Omental fat pad (tissue), 4 donors: Measurements from ENCODE around the gene FBN1. TPM values are rescaled to one million over a fixed set of nuclear protein-coding genes. Genes with fewer than 3 reads are reported as not detected.

Experiments used
- ATAC-seq: fragments of 150-250 bp; one replicate; pipeline ENCODE4 v1.9.1; 2016; ENCODE audit warnings: mild to moderate bottlenecking, moderate library complexity; ENCODE audit not compliant: low FRiP score
- DNase-seq: peaks from one replicate; pipeline ENCODE4 v3.0.0-alpha.2; 2019; ENCODE audit warnings: low spot score
- CTCF ChIP-seq, 3 donors: fragments of 450-650 bp; IDR thresholded peaks; one replicate each; pipeline ENCODE4 v1.5.1; 2016 to 2017; ENCODE audit warnings: antibody characterized with exemption in 3 of 3, mild to moderate bottlenecking in 3 of 3, moderate library complexity in 2 of 3
- total RNA-seq, 4 donors: library from RNA; depleted of rRNA; stranded (reverse); fragments of >200 nt; gene quantifications; one replicate each; pipeline ENCODE4 v1.1.0, GENCODE V29; 2016

The FBN1 gene
- total RNA-seq, 4 donors from 2014 or later: 91.5 to 413 (median 137) TPM

- DNase-seq: no peak
- no peak for ATAC-seq
- no peak for TF ChIP-seq CTCF (IDR thresholded peaks at IDR 0.05)
Observed at GRCh38 chr15:48616216-48616615, 29.3 kb downstream of the FBN1 start.

GRCh38 chr15:48614051-48614450 is 31.5 kb downstream of the FBN1 start:
- ATAC-seq: no peak
- DNase-seq: no peak
- TF ChIP-seq CTCF (IDR thresholded peaks at IDR 0.05): no peak

- ATAC-seq (no peak), DNase-seq (no peak)
- TF ChIP-seq CTCF (IDR thresholded peaks at IDR 0.05): no peak
Observed at GRCh38 chr15:48609486-48609885, 36.0 kb downstream of the FBN1 start.

GRCh38 chr15:48607846-48608245 is 37.7 kb downstream of the FBN1 start:
- ATAC-seq: no peak
- no peak for DNase-seq
- TF ChIP-seq CTCF (IDR thresholded peaks at IDR 0.05): no peak

- no peak for ATAC-seq
- TF ChIP-seq CTCF (IDR thresholded peaks at IDR 0.05): no peak
- no peak for DNase-seq
Observed at GRCh38 chr15:48604567-48604966, 40.9 kb downstream of the FBN1 start.

GRCh38 chr15:48603922-48604321 is 41.6 kb downstream of the FBN1 start:
- DNase-seq (no peak), ATAC-seq (no peak)
- no peak for TF ChIP-seq CTCF (IDR thresholded peaks at IDR 0.05)

GRCh38 chr15:48603123-48603500 is 42.4 kb downstream of the FBN1 start:
- no peak for TF ChIP-seq CTCF (IDR thresholded peaks at IDR 0.05)
- DNase-seq (no peak), ATAC-seq (no peak)
